ENCODE results near the gene HYAL3. TPM values are rescaled to one million over a fixed set of nuclear protein-coding genes. Genes with fewer than 3 reads are reported as not detected.

Gene HYAL3
- total RNA-seq, 4 donors from 2014 or later = 1.9 to 4.1 (median 2.6) TPM

- peak in 1 of 2 donors; percentile 50 for DNase-seq (ENCODE audit: low spot score in 2 of 2)
- no peak for TF ChIP-seq CTCF (IDR thresholded peaks at IDR 0.05)
- TF ChIP-seq POLR2A (IDR thresholded peaks at IDR 0.05) = no peak
- intact Hi-C loops (cut with DNase I; ENCODE audit: low total_unique reads) = no loop called here
- WGBS, 2 donors = 50 to 55% methylated on average over 31 of the region's 31 CpGs
- peak within 1 kb of the TSS; percentile 42 for H3K4me3 ChIP-seq (ENCODE audit: low read depth, poor library complexity, severe bottlenecking)
These were observed 23.3 kb upstream of the HYAL3 start, which contains the start of gene HYAL2 for GRCh38 chr3:50322386-50323091. Gene HYAL2 (minus strand): TSS chr3:50322745. CDS start chr3:50320489, 2,256 bp downstream.

- TF ChIP-seq CTCF (IDR thresholded peaks at IDR 0.05) (no peak), POLR2A (IDR thresholded peaks at IDR 0.05) (no peak)
- intact Hi-C loops (cut with DNase I; ENCODE audit: low total_unique reads) = no loop called here
- 12 to 19% methylated on average over 6 to 12 of the region's 14 CpGs for WGBS, 2 donors
- peak in 1 of 2 donors; percentile 32 for DNase-seq (ENCODE audit: low spot score in 2 of 2)
- peak overlapping the region; percentile 42 for H3K4me3 ChIP-seq (ENCODE audit: low read depth, poor library complexity, severe bottlenecking)
These were observed 22.8 kb upstream of the HYAL3 start for GRCh38 chr3:50322115-50322385.

- intact Hi-C loops (cut with DNase I; ENCODE audit: low total_unique reads) = no loop called here
- peak; percentile 84 to 97 for DNase-seq (ENCODE audit: low spot score in 2 of 2)
- TF ChIP-seq CTCF (IDR thresholded peaks at IDR 0.05) (no peak), POLR2A (IDR thresholded peaks at IDR 0.05) (no peak)
- H3K4me3 ChIP-seq (ENCODE audit: low read depth, poor library complexity, severe bottlenecking) = peak overlapping the region; percentile 42
- 2 to 5% methylated on average over 40 to 46 of the region's 59 CpGs for WGBS, 2 donors
These were observed 22.3 kb upstream of the HYAL3 start for GRCh38 chr3:50321336-50322114.

GRCh38 chr3:50320853-50321335 is 21.7 kb upstream of the HYAL3 start:
- DNase-seq (ENCODE audit: low spot score in 2 of 2) = peak in 1 of 2 donors; percentile 94
- 0% methylated on average over 7 to 19 of the region's 45 CpGs for WGBS, 2 donors
- TF ChIP-seq POLR2A (IDR thresholded peaks at IDR 0.05) (no peak), CTCF (IDR thresholded peaks at IDR 0.05) (no peak)
- intact Hi-C loops (cut with DNase I; ENCODE audit: low total_unique reads) = no loop called here
- H3K4me3 ChIP-seq (ENCODE audit: low read depth, poor library complexity, severe bottlenecking) = peak overlapping the region; percentile 42

- H3K4me3 ChIP-seq (ENCODE audit: low read depth, poor library complexity, severe bottlenecking) = peak overlapping the region; percentile 42
- intact Hi-C loops (cut with DNase I; ENCODE audit: low total_unique reads) = no loop called here
- DNase-seq (ENCODE audit: low spot score in 2 of 2) = peak in 1 of 2 donors; percentile 18
- 77% methylated on average over 28 of the region's 29 CpGs for WGBS, 2 donors
- TF ChIP-seq CTCF (IDR thresholded peaks at IDR 0.05) = no peak
- no peak for TF ChIP-seq POLR2A (IDR thresholded peaks at IDR 0.05)
These were observed 20.9 kb upstream of the HYAL3 start for GRCh38 chr3:50319894-50320625.

All from lower leg skin (tissue), 4 donors.